Measurements from ENCODE around the gene CSNK1G3. TPM values are rescaled to one million over a fixed set of nuclear protein-coding genes. Genes with fewer than 3 reads are reported as not detected.
"Not testable (repeated sequence)": the region's sequence is repeated elsewhere in the genome, so short reads cannot be mapped to it uniquely, and the experiment has no call there.

The CSNK1G3 gene
- total RNA-seq, 2 experiments from 2014 or later, result 87.2 to 92.3 TPM

GRCh38 chr5:123485275-123485674 is 26.7 kb upstream of the CSNK1G3 start:
- TF ChIP-seq, protein P1, sequence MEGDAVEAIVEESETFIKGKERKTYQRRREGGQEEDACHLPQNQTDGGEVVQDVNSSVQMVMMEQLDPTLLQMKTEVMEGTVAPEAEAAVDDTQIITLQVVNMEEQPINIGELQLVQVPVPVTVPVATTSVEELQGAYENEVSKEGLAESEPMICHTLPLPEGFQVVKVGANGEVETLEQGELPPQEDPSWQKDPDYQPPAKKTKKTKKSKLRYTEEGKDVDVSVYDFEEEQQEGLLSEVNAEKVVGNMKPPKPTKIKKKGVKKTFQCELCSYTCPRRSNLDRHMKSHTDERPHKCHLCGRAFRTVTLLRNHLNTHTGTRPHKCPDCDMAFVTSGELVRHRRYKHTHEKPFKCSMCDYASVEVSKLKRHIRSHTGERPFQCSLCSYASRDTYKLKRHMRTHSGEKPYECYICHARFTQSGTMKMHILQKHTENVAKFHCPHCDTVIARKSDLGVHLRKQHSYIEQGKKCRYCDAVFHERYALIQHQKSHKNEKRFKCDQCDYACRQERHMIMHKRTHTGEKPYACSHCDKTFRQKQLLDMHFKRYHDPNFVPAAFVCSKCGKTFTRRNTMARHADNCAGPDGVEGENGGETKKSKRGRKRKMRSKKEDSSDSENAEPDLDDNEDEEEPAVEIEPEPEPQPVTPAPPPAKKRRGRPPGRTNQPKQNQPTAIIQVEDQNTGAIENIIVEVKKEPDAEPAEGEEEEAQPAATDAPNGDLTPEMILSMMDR (IDR thresholded peaks at IDR 0.05), result no peak
- peaks cover 0 to 15% of the 10 kb centered on the region in 2 experiments for H3K27me3 ChIP-seq (ENCODE audit: control insufficient read depth in 1 of 2, insufficient read depth in 2 of 2, low read length in 2 of 2)
- ATAC-seq (ENCODE audit: poor library complexity) (no peak), DNase-seq (no peak)
- H3K9me3 ChIP-seq (ENCODE audit: control insufficient read depth in 1 of 2, insufficient read depth in 1 of 2, low read length in 2 of 2), result no peaks in the 10 kb centered on the region
- H3K4me1 Mint-ChIP-seq (ENCODE audit: low read depth), result no peaks in the 10 kb centered on the region
- POLR2A ChIA-PET, result no interaction called here
- H3K36me3 Mint-ChIP-seq (ENCODE audit: low read depth), result no peaks in the 10 kb centered on the region
- no peaks in the 10 kb centered on the region for H3K36me3 ChIP-seq (ENCODE audit: insufficient read depth, low read length)
- peaks cover 23% of the 10 kb centered on the region for H3K27me3 Mint-ChIP-seq
- no peak overlapping the region for H3K4me3 Mint-ChIP-seq
- no peak overlapping the region for H3K4me3 ChIP-seq (ENCODE audit: low read length)
- H3K4me1 ChIP-seq (ENCODE audit: insufficient read depth, low read length), result no peaks in the 10 kb centered on the region
- CTCF ChIA-PET, result no interaction called here
- no peak overlapping the region for H3K27ac Mint-ChIP-seq
- no peaks in the 10 kb centered on the region for H3K9me3 Mint-ChIP-seq
- intact Hi-C loops (cut with DNase I, micrococcal nuclease), result no loop called here
- no peak overlapping the region for H3K27ac ChIP-seq (ENCODE audit: low read depth in 1 of 2, low read length in 2 of 2)

GRCh38 chr5:123486951-123487655 is 24.9 kb upstream of the CSNK1G3 start:
- ChIA-PET CTCF (no interaction called here), POLR2A (interaction anchor here (1.5 kb wide), 1 partner anchor 64 kb away, joined by 8 read pairs; the partner anchor contains the start of gene CEP120)
- no peak for ATAC-seq (ENCODE audit: poor library complexity)

GRCh38 chr5:123490974-123491373 is 21.0 kb upstream of the CSNK1G3 start:
- no peak overlapping the region for H3K4me3 Mint-ChIP-seq
- Histone ChIP-seq H3K4me3 (ENCODE audit: low read length) (no peak overlapping the region), H3K4me1 (ENCODE audit: insufficient read depth, low read length) (no peaks in the 10 kb centered on the region), H3K36me3 (ENCODE audit: insufficient read depth, low read length) (no peaks in the 10 kb centered on the region), H3K9me3 (ENCODE audit: control insufficient read depth in 1 of 2, insufficient read depth in 1 of 2, low read length in 2 of 2) (no peaks in the 10 kb centered on the region), H3K27ac (ENCODE audit: low read depth in 1 of 2, low read length in 2 of 2) (no peak overlapping the region), H3K27me3 (ENCODE audit: control insufficient read depth in 1 of 2, insufficient read depth in 2 of 2, low read length in 2 of 2) (peaks cover 0 to 12% of the 10 kb centered on the region in 2 experiments)
- POLR2A ChIA-PET, result no interaction called here
- intact Hi-C loops (cut with DNase I, micrococcal nuclease), result no loop called here
- H3K27me3 Mint-ChIP-seq, result peaks cover 18% of the 10 kb centered on the region
- CTCF ChIA-PET, result no interaction called here
- no peak overlapping the region for H3K27ac Mint-ChIP-seq
- H3K9me3 Mint-ChIP-seq, result no peaks in the 10 kb centered on the region
- no peaks in the 10 kb centered on the region for H3K36me3 Mint-ChIP-seq (ENCODE audit: low read depth)
- no peaks in the 10 kb centered on the region for H3K4me1 Mint-ChIP-seq (ENCODE audit: low read depth)
- TF ChIP-seq, protein P1 (IDR thresholded peaks at IDR 0.05), result no peak
- no peak for ATAC-seq (ENCODE audit: poor library complexity)
- no peak for DNase-seq

More at GRCh38 chr5:123486951-123487655, 24.9 kb upstream of the CSNK1G3 start:
- DNase-seq, result no peak
- Mint-ChIP-seq H3K27ac (no peak overlapping the region), H3K4me3 (no peak overlapping the region), H3K27me3 (peaks cover 23% of the 10 kb centered on the region), H3K9me3 (no peaks in the 10 kb centered on the region), H3K4me1 (ENCODE audit: low read depth) (no peaks in the 10 kb centered on the region), H3K36me3 (ENCODE audit: low read depth) (no peaks in the 10 kb centered on the region)
- Histone ChIP-seq H3K4me1 (ENCODE audit: insufficient read depth, low read length) (no peaks in the 10 kb centered on the region), H3K27me3 (ENCODE audit: control insufficient read depth in 1 of 2, insufficient read depth in 2 of 2, low read length in 2 of 2) (peaks cover 0 to 15% of the 10 kb centered on the region in 2 experiments), H3K9me3 (ENCODE audit: control insufficient read depth in 1 of 2, insufficient read depth in 1 of 2, low read length in 2 of 2) (no peaks in the 10 kb centered on the region), H3K36me3 (ENCODE audit: insufficient read depth, low read length) (no peaks in the 10 kb centered on the region), H3K27ac (ENCODE audit: low read depth in 1 of 2, low read length in 2 of 2) (no peak overlapping the region), H3K4me3 (ENCODE audit: low read length) (no peak overlapping the region)
- TF ChIP-seq, protein P1 (IDR thresholded peaks at IDR 0.05), result no peak
- intact Hi-C loops (cut with DNase I, micrococcal nuclease), result no loop called here

DNA sequence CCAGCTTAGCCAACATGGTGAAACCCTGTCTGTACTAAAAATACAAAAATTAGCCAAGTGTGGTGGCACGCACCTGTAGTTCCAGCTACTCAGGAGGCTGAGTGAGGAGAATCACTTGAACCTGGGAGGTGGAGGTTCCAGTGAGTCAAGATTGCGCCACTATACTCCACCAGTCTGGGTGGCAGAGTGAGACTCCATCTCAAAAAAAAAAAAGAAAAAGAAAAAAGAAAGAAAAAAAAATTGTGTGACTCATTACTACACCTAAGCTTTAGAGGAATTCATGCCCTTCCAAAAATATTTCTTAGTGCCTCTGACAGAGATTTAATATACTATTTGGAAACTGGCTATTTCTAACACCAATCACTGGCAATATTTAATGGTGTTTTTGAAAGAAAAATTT is 16.8 kb upstream of the CSNK1G3 start:
- H3K36me3 Mint-ChIP-seq (ENCODE audit: low read depth); H3K4me3 Mint-ChIP-seq; H3K4me1 ChIP-seq (ENCODE audit: insufficient read depth, low read length); intact Hi-C loops (cut with DNase I, micrococcal nuclease); H3K27ac Mint-ChIP-seq; H3K4me3 ChIP-seq (ENCODE audit: low read length); ATAC-seq (ENCODE audit: poor library complexity); H3K9me3 Mint-ChIP-seq; H3K36me3 ChIP-seq (ENCODE audit: insufficient read depth, low read length); POLR2A ChIA-PET; H3K27ac ChIP-seq (ENCODE audit: low read depth in 1 of 2, low read length in 2 of 2); H3K9me3 ChIP-seq (ENCODE audit: control insufficient read depth in 1 of 2, insufficient read depth in 1 of 2, low read length in 2 of 2); H3K4me1 Mint-ChIP-seq (ENCODE audit: low read depth); H3K27me3 ChIP-seq (ENCODE audit: control insufficient read depth in 1 of 2, insufficient read depth in 2 of 2, low read length in 2 of 2); DNase-seq; H3K27me3 Mint-ChIP-seq: not testable (repeated sequence)
- CTCF ChIA-PET, result interaction anchor here (0.6 to 3.1 kb wide), 3 partner anchors 12 to 72 kb away, joined by 3 to 6 read pairs (median 3); partner anchors contain the start of gene CEP120

Measured in CD4-positive, alpha-beta T cell (primary cell).